A673 (cell line): Measurements from ENCODE around the gene FOLR3. TPM values are rescaled to one million over a fixed set of nuclear protein-coding genes. Genes with fewer than 3 reads are reported as not detected.
A peak's percentile ranks its signal among the peaks of the same experiment; 100 is the strongest.
"Not testable (repeated sequence)": the region's sequence is repeated elsewhere in the genome, so short reads cannot be mapped to it uniquely, and the experiment has no call there.

ENCODE experiments used
- BruUV-seq: library from RNA; stranded (reverse); fragments of 400-500 nt; replicated peaks from 2 replicates; lab custom pipeline; 2021; lab: Mats Ljungman, UMichigan
- CTCF ChIA-PET: fragments of 300-600 bp; sonication (Branson Sonifier 250); formaldehyde crosslinking; loops from one replicate; lab custom pipeline; 2022; ENCODE audit warnings: antibody characterized with exemption; lab: Charles Lee
- POLR2A ChIA-PET: fragments of 300-600 bp; sonication (Branson Sonifier 250); formaldehyde crosslinking; loops from one replicate; lab custom pipeline; 2022; ENCODE audit warnings: antibody characterized with exemption; ENCODE audit not compliant: low non-redundant PET; lab: Charles Lee
- DNase-seq: peaks from one replicate; pipeline ENCODE4 v3.0.0-alpha.2; 2015; ENCODE audit warnings: low spot score
- H3K27ac ChIP-seq: fragments of 200-600 bp; sonication (generic); 2 replicates; pipeline ENCODE4 v1.5.1; 2016; ENCODE audit warnings: mixed run types, low read depth, mild to moderate bottlenecking, mixed read lengths, antibody characterized with exemption, low read length; ENCODE audit not compliant: poor library complexity, severe bottlenecking
- H3K27me3 ChIP-seq: fragments of 200-600 bp; sonication (generic); replicated peaks from 2 replicates; pipeline ENCODE4 v1.6.1; 2017; ENCODE audit warnings: mixed run types, low read depth, mild to moderate bottlenecking, mixed read lengths, antibody characterized with exemption, low read length; ENCODE audit not compliant: insufficient read depth, poor library complexity
- H3K36me3 ChIP-seq: fragments of 200-600 bp; sonication (generic); 2 replicates; pipeline ENCODE4 v1.6.1; 2016; ENCODE audit warnings: mixed run types, mild to moderate bottlenecking, mixed read lengths, antibody characterized with exemption, low read length; ENCODE audit not compliant: insufficient read depth, poor library complexity, severe bottlenecking
- H3K4me1 ChIP-seq: fragments of 200-600 bp; sonication (generic); 2 replicates; pipeline ENCODE4 v1.6.1; 2017; ENCODE audit warnings: mixed run types, mild to moderate bottlenecking, mixed read lengths, antibody characterized with exemption, low read length; ENCODE audit not compliant: insufficient read depth, poor library complexity, severe bottlenecking
- H3K4me3 ChIP-seq: fragments of 200-600 bp; sonication (generic); 2 replicates; pipeline ENCODE4 v1.5.1; 2016; ENCODE audit warnings: low read depth, mixed run types, mild to moderate bottlenecking, mixed read lengths, low read length; ENCODE audit not compliant: poor library complexity, severe bottlenecking
- H3K9me3 ChIP-seq: fragments of 200-600 bp; sonication (generic); 2 replicates; pipeline ENCODE4 v1.6.1; 2016; ENCODE audit warnings: mixed run types, low read depth, mild to moderate bottlenecking, mixed read lengths, antibody characterized with exemption, low read length; ENCODE audit not compliant: poor library complexity, severe bottlenecking
- EZH2 ChIP-seq: fragments of 200-600 bp; sonication (generic); IDR thresholded peaks from 2 replicates; pipeline ENCODE4 v1.6.1; 2017; ENCODE audit warnings: borderline replicate concordance, low read depth, mild to moderate bottlenecking, mixed read lengths, antibody characterized with exemption, low read length; ENCODE audit not compliant: poor library complexity, severe bottlenecking
- intact Hi-C: fragments of 100-400 bp; cut with micrococcal nuclease; formaldehyde crosslinking; loops from one replicate; pipeline ENCODE4 v1.10.0; 2022; ENCODE audit not compliant: unreplicated experiment
- total RNA-seq: library from RNA; stranded (reverse); gene quantifications from 2 replicates; pipeline ENCODE4 v1.2.3, GENCODE V29; 2021
- TF ChIP-seq, protein P1 (sequence below): fragments of 300-800, 200-600 bp; sonication (generic); conservative IDR thresholded peaks from 2 replicates; pipeline ENCODE4 v1.5.1; 2017; ENCODE audit warnings: low read depth, mild to moderate bottlenecking, antibody characterized with exemption, low read length, moderate library complexity, mixed read lengths

The FOLR3 gene
- total RNA-seq, 1 experiment from 2014 or later: not detected

DNA sequence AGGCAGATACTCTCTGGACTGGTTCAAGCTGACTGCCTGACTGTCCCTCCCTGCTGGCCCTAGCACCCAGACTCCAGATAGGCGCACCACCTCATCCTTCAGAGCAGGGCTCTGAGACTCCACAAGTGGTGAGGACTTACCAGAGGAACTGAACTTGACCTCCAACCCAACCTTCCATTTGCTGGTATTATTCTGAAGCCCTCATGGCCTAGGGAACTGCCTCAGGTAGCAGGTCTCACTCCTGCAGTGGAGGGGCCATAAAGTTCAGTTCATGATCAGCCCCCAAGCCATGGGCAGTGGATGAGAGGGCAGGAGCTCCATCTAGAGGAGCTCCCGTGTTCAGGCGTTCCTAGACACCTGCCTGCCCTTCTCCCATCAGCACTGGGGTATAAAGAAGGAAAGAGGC lies 46.0 kb downstream of the FOLR3 start:
- H3K27ac ChIP-seq, H3K36me3 ChIP-seq, H3K4me3 ChIP-seq, BruUV-seq, H3K27me3 ChIP-seq, H3K4me1 ChIP-seq, H3K9me3 ChIP-seq, POLR2A ChIA-PET, DNase-seq: not testable (repeated sequence)
- CTCF ChIA-PET: interaction anchor here (0.7 kb wide), 1 partner anchor 156 kb away, joined by 4 read pairs; no protein-coding TSS in a partner anchor
- intact Hi-C loops: loop anchor here (2.0 to 5.0 kb wide), 2 partner anchors 39 to 204 kb away; no protein-coding TSS in a partner anchor
- TF ChIP-seq, protein P1, sequence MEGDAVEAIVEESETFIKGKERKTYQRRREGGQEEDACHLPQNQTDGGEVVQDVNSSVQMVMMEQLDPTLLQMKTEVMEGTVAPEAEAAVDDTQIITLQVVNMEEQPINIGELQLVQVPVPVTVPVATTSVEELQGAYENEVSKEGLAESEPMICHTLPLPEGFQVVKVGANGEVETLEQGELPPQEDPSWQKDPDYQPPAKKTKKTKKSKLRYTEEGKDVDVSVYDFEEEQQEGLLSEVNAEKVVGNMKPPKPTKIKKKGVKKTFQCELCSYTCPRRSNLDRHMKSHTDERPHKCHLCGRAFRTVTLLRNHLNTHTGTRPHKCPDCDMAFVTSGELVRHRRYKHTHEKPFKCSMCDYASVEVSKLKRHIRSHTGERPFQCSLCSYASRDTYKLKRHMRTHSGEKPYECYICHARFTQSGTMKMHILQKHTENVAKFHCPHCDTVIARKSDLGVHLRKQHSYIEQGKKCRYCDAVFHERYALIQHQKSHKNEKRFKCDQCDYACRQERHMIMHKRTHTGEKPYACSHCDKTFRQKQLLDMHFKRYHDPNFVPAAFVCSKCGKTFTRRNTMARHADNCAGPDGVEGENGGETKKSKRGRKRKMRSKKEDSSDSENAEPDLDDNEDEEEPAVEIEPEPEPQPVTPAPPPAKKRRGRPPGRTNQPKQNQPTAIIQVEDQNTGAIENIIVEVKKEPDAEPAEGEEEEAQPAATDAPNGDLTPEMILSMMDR: 0 out of 2 replicates have a peak, but pooled peaks have one; percentile 23

DNA sequence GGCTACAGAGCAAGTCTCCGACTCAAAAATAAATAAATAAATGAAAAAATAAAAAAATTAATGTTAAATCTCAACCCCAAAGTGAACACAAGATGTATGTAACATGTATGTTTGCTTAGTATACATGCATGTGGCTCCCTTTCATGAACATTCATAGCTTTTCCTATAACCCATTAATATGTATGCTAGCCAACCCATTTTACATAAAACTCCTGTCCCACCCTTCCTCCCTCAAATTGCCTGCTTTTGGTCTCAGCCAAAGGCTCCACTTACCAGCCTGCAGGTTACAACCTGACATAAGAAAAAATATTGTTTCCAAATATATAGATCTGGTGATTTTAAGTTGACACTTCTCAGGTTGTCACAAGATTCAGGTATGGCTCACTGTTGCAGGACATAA lies 52.7 kb downstream of the FOLR3 start:
- POLR2A ChIA-PET: no interaction called here
- H3K36me3 ChIP-seq: no peaks in the 10 kb centered on the region
- CTCF ChIA-PET: no interaction called here
- H3K4me3 ChIP-seq: no peak overlapping the region
- H3K27me3 ChIP-seq: no peaks in the 10 kb centered on the region
- TF ChIP-seq EZH2: no peak
- TF ChIP-seq, protein P1: no peak
- no peak overlapping the region for H3K27ac ChIP-seq
- no peak for DNase-seq
- BruUV-seq: no TSS peak
- H3K9me3 ChIP-seq: no peaks in the 10 kb centered on the region
- H3K4me1 ChIP-seq: no peaks in the 10 kb centered on the region
- intact Hi-C loops: no loop called here

Other genes starting within 250 kb of the FOLR3 start
- gene XNDC1N, start 207.1 kb upstream of the FOLR3 start, total RNA-seq: 15.8 and 16.8 TPM in 2 replicates
- 54.9 and 59.1 TPM in 2 replicates for gene RNF121, start 206.7 kb upstream of the FOLR3 start, total RNA-seq
- 10.6 and 12.2 TPM in 2 replicates for gene IL18BP, start 136.8 kb upstream of the FOLR3 start, total RNA-seq
- 216 and 231 TPM in 2 replicates for gene NUMA1, start 55.2 kb upstream of the FOLR3 start, total RNA-seq
- gene LRRC51, start 54.9 kb upstream of the FOLR3 start, total RNA-seq: 13.9 and 16.7 TPM in 2 replicates
- 90.9 and 101 TPM in 2 replicates for gene LAMTOR1, start 32.4 kb upstream of the FOLR3 start, total RNA-seq
- gene TOMT, start 29.8 kb upstream of the FOLR3 start, total RNA-seq: not detected in 2 replicates
- gene ANAPC15, start 23.0 kb upstream of the FOLR3 start, total RNA-seq: 57.2 and 58.9 TPM in 2 replicates
- not detected in 2 replicates for gene FOLR1, start 56.4 kb downstream of the FOLR3 start, total RNA-seq
- gene FOLR2, start 81.1 kb downstream of the FOLR3 start, total RNA-seq: not detected in 2 replicates
- gene INPPL1, start 89.0 kb downstream of the FOLR3 start, total RNA-seq: 104 and 141 TPM in 2 replicates
- gene PHOX2A, start 108.5 kb downstream of the FOLR3 start, total RNA-seq: not detected in 2 replicates